ENCODE data around the gene ENGASE.
A peak's percentile ranks its signal among the peaks of the same experiment; 100 is the strongest.

Gene ENGASE

GRCh38 chr17:79034931-79035485 is 39.6 kb upstream of the ENGASE start:
- Mint-ChIP-seq H3K27ac (peak overlapping the region in 1 of 2 donors; percentile 15), H3K4me1 (no peaks in the 10 kb centered on the region), H3K4me3 (no peak overlapping the region), H3K9me3 (no peaks in the 10 kb centered on the region), H3K27me3 (peaks cover 13% of the 10 kb centered on the region)
- no peak for ATAC-seq
- DNase-seq, result no peak

- DNase-seq, result no peak
- H3K4me3 Mint-ChIP-seq, result no peak overlapping the region
These were observed 38.9 kb upstream of the ENGASE start for GRCh38 chr17:79035686-79036085.

GRCh38 chr17:79036181-79036580 is 38.4 kb upstream of the ENGASE start:
- DNase-seq (no peak), ATAC-seq (no peak)
- no peak overlapping the region for H3K4me3 Mint-ChIP-seq
- H3K9me3 Mint-ChIP-seq, result no peaks in the 10 kb centered on the region
- no peaks in the 10 kb centered on the region for H3K4me1 Mint-ChIP-seq
- peaks cover 13% of the 10 kb centered on the region for H3K27me3 Mint-ChIP-seq
- H3K27ac Mint-ChIP-seq, result no peak overlapping the region

More at GRCh38 chr17:79035686-79036085, 38.9 kb upstream of the ENGASE start:
- peaks cover 13% of the 10 kb centered on the region for H3K27me3 Mint-ChIP-seq
- no peaks in the 10 kb centered on the region for H3K9me3 Mint-ChIP-seq
- no peak for ATAC-seq
- no peaks in the 10 kb centered on the region for H3K4me1 Mint-ChIP-seq
- H3K27ac Mint-ChIP-seq, result no peak overlapping the region

- ATAC-seq (no peak), DNase-seq (no peak)
- H3K4me1 Mint-ChIP-seq, result no peaks in the 10 kb centered on the region
- H3K27me3 Mint-ChIP-seq, result peaks cover 11% of the 10 kb centered on the region
- H3K9me3 Mint-ChIP-seq, result no peaks in the 10 kb centered on the region
- H3K27ac Mint-ChIP-seq, result no peak overlapping the region
- no peak overlapping the region for H3K4me3 Mint-ChIP-seq
These were observed 38.0 kb upstream of the ENGASE start for GRCh38 chr17:79036596-79036995.

- Mint-ChIP-seq H3K4me3 (no peak overlapping the region), H3K9me3 (peaks cover 0 to 5% of the 10 kb centered on the region in 2 donors), H3K4me1 (no peaks in the 10 kb centered on the region), H3K27me3 (no peaks in the 10 kb centered on the region), H3K27ac (no peak overlapping the region)
- peak; percentile 63 for ATAC-seq
- DNase-seq, result no peak
These were observed 36.0 kb upstream of the ENGASE start for GRCh38 chr17:79038545-79039135.

GRCh38 chr17:79039171-79039570 is 35.5 kb upstream of the ENGASE start:
- ATAC-seq, result no peak
- Mint-ChIP-seq H3K4me1 (no peaks in the 10 kb centered on the region), H3K27me3 (no peaks in the 10 kb centered on the region), H3K27ac (no peak overlapping the region), H3K4me3 (no peak overlapping the region), H3K9me3 (peaks cover 0 to 5% of the 10 kb centered on the region in 2 donors)
- DNase-seq, result no peak

- ATAC-seq, result no peak
- H3K4me3 Mint-ChIP-seq, result no peak overlapping the region
- peak overlapping the region in 1 of 2 donors; percentile 69 for H3K27ac Mint-ChIP-seq
These were observed 34.7 kb upstream of the ENGASE start for GRCh38 chr17:79039886-79040285.

GRCh38 chr17:79041041-79041570 is 33.5 kb upstream of the ENGASE start:
- H3K27me3 Mint-ChIP-seq, result peaks cover 17% of the 10 kb centered on the region
- no peak overlapping the region for H3K27ac Mint-ChIP-seq
- H3K4me1 Mint-ChIP-seq, result peaks cover 7% of the 10 kb centered on the region
- peaks cover 0 to 5% of the 10 kb centered on the region in 2 donors for H3K9me3 Mint-ChIP-seq
- no peak overlapping the region for H3K4me3 Mint-ChIP-seq
- ATAC-seq (no peak), DNase-seq (no peak)

More at GRCh38 chr17:79039886-79040285, 34.7 kb upstream of the ENGASE start:
- peaks cover 0 to 5% of the 10 kb centered on the region in 2 donors for H3K9me3 Mint-ChIP-seq
- peaks cover 5% of the 10 kb centered on the region for H3K27me3 Mint-ChIP-seq
- H3K4me1 Mint-ChIP-seq, result no peaks in the 10 kb centered on the region
- DNase-seq, result no peak

GRCh38 chr17:79041723-79042420 is 32.8 kb upstream of the ENGASE start:
- no peak for DNase-seq
- Mint-ChIP-seq H3K4me3 (no peak overlapping the region), H3K27me3 (peaks cover 19% of the 10 kb centered on the region), H3K4me1 (peaks cover 7% of the 10 kb centered on the region), H3K9me3 (peaks cover 0 to 5% of the 10 kb centered on the region in 2 donors), H3K27ac (no peak overlapping the region)
- no peak for ATAC-seq

- H3K9me3 Mint-ChIP-seq, result peaks cover 0 to 5% of the 10 kb centered on the region in 2 donors
- peak; percentile 70 for ATAC-seq
These were observed 32.0 kb upstream of the ENGASE start for GRCh38 chr17:79042421-79043190.

GRCh38 chr17:79043191-79043930 is 31.3 kb upstream of the ENGASE start:
- Mint-ChIP-seq H3K27ac (no peak overlapping the region), H3K4me3 (no peak overlapping the region), H3K27me3 (peaks cover 19% of the 10 kb centered on the region), H3K9me3 (peaks cover 0 to 5% of the 10 kb centered on the region in 2 donors), H3K4me1 (peaks cover 7% of the 10 kb centered on the region)
- DNase-seq, result no peak
- ATAC-seq, result no peak

More at GRCh38 chr17:79042421-79043190, 32.0 kb upstream of the ENGASE start:
- DNase-seq, result peak; percentile 68
- Mint-ChIP-seq H3K4me3 (no peak overlapping the region), H3K27ac (no peak overlapping the region), H3K4me1 (peaks cover 7% of the 10 kb centered on the region), H3K27me3 (peaks cover 19% of the 10 kb centered on the region)

- Mint-ChIP-seq H3K9me3 (peaks cover 0 to 5% of the 10 kb centered on the region in 2 donors), H3K27ac (no peak overlapping the region), H3K27me3 (peaks cover 19% of the 10 kb centered on the region), H3K4me3 (no peak overlapping the region), H3K4me1 (peaks cover 7% of the 10 kb centered on the region)
- DNase-seq (no peak), ATAC-seq (no peak)
These were observed 30.7 kb upstream of the ENGASE start for GRCh38 chr17:79043931-79044320.

GRCh38 chr17:79044462-79044861 is 30.2 kb upstream of the ENGASE start:
- no peak overlapping the region for H3K4me3 Mint-ChIP-seq
- ATAC-seq (no peak), DNase-seq (no peak)
- H3K27ac Mint-ChIP-seq, result no peak overlapping the region
- peaks cover 19% of the 10 kb centered on the region for H3K27me3 Mint-ChIP-seq
- peaks cover 0 to 5% of the 10 kb centered on the region in 2 donors for H3K9me3 Mint-ChIP-seq
- peaks cover 7% of the 10 kb centered on the region for H3K4me1 Mint-ChIP-seq

- H3K4me1 Mint-ChIP-seq, result peaks cover 7% of the 10 kb centered on the region
- ATAC-seq (peak; percentile 3), DNase-seq (no peak)
- peaks cover 19% of the 10 kb centered on the region for H3K27me3 Mint-ChIP-seq
- H3K27ac Mint-ChIP-seq, result peak overlapping the region in 1 of 2 donors; percentile 48
- H3K9me3 Mint-ChIP-seq, result peaks cover 0 to 5% of the 10 kb centered on the region in 2 donors
- H3K4me3 Mint-ChIP-seq, result no peak overlapping the region
These were observed 29.5 kb upstream of the ENGASE start for GRCh38 chr17:79045001-79045729.

Measured in stimulated activated naive CD8-positive, alpha-beta T cell treated with anti-CD3 and anti-CD28 coated beads, Interleukin-15, amount 100 ng/mL, for 72 hours (primary cell).